ENCODE data around the gene HOXB5. TPM values are rescaled to one million over a fixed set of nuclear protein-coding genes. Genes with fewer than 3 reads are reported as not detected.

Gene HOXB5
- total RNA-seq, 2 donors from 2014 or later, result 11.0 to 22.7 TPM

DNA sequence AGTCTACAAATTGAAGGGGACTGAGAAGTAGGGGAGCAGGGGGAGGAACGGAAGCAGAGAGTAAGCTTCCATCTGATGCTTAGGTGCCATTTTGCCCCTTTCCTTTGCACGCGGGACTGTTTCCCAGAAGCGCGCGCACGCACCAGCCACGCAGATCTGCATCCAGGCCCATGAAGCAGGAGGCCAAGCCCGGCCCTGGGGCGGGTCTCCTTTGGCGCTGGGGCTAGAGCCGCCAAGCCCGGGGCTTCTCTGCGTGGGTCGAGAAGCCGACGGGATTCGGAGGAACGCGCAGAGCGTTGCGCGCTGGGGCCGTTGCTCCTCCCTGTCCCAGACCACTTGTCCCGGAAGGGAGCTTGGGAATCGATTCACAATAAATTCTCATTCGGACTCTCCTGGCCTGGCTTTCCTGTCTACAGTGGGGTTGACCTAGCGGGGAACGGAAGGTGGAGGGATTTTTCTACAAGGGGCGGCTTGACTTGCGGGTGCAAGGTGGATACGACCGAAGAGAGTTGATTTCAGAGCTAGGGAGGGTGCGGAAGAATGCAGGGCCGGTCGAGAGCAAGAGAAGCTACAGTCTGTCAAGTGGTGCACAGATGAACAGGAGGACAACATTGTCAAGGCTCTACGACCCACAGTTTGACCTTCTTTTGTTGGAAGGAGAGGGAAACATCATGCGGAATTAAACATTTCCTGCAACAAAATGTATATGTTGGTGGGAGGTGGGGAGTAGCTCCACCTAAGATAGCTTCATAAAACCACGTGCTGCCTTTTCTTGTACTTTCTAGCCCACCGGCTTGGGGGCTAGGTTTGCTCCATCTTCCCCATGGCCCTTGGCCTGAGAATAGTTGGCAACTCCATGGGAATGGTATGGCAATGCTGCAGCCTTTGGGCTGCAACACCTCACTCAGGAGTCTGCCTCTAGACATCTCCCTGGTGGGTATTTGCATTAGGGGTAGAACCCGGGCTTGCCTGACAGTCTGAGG lies 28.1 kb upstream of the HOXB5 start:
- Histone ChIP-seq H3K27ac (no peak overlapping the region), H3K4me1 (peaks cover 15% of the 10 kb centered on the region), H3K9ac (ENCODE audit: low read depth in 2 of 2, low read length in 2 of 2) (peak overlapping the region; percentile 40 to 59), H3K4me3 (no peak overlapping the region), H3K9me3 (no peaks in the 10 kb centered on the region), H3K36me3 (no peaks in the 10 kb centered on the region), H3K27me3 (peaks cover 40% of the 10 kb centered on the region)
- intact Hi-C loops (cut with DNase I), result loop anchor here (10.0 kb wide), 1 partner anchor 477 kb away; no protein-coding TSS in a partner anchor
- DNase-seq, result no peak
- TF ChIP-seq, protein P1, sequence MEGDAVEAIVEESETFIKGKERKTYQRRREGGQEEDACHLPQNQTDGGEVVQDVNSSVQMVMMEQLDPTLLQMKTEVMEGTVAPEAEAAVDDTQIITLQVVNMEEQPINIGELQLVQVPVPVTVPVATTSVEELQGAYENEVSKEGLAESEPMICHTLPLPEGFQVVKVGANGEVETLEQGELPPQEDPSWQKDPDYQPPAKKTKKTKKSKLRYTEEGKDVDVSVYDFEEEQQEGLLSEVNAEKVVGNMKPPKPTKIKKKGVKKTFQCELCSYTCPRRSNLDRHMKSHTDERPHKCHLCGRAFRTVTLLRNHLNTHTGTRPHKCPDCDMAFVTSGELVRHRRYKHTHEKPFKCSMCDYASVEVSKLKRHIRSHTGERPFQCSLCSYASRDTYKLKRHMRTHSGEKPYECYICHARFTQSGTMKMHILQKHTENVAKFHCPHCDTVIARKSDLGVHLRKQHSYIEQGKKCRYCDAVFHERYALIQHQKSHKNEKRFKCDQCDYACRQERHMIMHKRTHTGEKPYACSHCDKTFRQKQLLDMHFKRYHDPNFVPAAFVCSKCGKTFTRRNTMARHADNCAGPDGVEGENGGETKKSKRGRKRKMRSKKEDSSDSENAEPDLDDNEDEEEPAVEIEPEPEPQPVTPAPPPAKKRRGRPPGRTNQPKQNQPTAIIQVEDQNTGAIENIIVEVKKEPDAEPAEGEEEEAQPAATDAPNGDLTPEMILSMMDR (IDR thresholded peaks at IDR 0.05), result no peak

GRCh38 chr17:48620461-48621139 lies 27.0 kb upstream of the HOXB5 start:
- no peak for DNase-seq
- intact Hi-C loops (cut with DNase I), result loop anchor here (10.0 kb wide), 1 partner anchor 476 kb away; no protein-coding TSS in a partner anchor
- Histone ChIP-seq H3K4me3 (no peak overlapping the region), H3K27me3 (peaks cover 47% of the 10 kb centered on the region), H3K9me3 (no peaks in the 10 kb centered on the region), H3K36me3 (no peaks in the 10 kb centered on the region), H3K4me1 (peaks cover 13% of the 10 kb centered on the region), H3K27ac (peak overlapping the region; percentile 62), H3K9ac (ENCODE audit: low read depth in 2 of 2, low read length in 2 of 2) (peak overlapping the region; percentile 51 to 74)
- TF ChIP-seq, protein P1 (IDR thresholded peaks at IDR 0.05), result no peak

GRCh38 chr17:48619826-48620449 lies 26.4 kb upstream of the HOXB5 start:
- Histone ChIP-seq H3K27me3 (peaks cover 43% of the 10 kb centered on the region), H3K36me3 (no peaks in the 10 kb centered on the region), H3K9ac (ENCODE audit: low read depth in 2 of 2, low read length in 2 of 2) (peak overlapping the region in 1 of 2 donors; percentile 74), H3K9me3 (no peaks in the 10 kb centered on the region), H3K4me1 (peaks cover 13% of the 10 kb centered on the region), H3K27ac (peak overlapping the region; percentile 62), H3K4me3 (no peak overlapping the region)
- TF ChIP-seq, protein P1 (IDR thresholded peaks at IDR 0.05), result no peak
- intact Hi-C loops (cut with DNase I), result loop anchor here (5.0 to 10.0 kb wide), 2 partner anchors 278 to 475 kb away; no protein-coding TSS in a partner anchor
- DNase-seq, result no peak

GRCh38 chr17:48618256-48618896 lies 24.8 kb upstream of the HOXB5 start:
- Histone ChIP-seq H3K36me3 (no peaks in the 10 kb centered on the region), H3K27ac (peak overlapping the region; percentile 62), H3K4me3 (peak overlapping the region; percentile 15), H3K9me3 (no peaks in the 10 kb centered on the region), H3K27me3 (peaks cover 45% of the 10 kb centered on the region), H3K4me1 (peaks cover 13% of the 10 kb centered on the region), H3K9ac (ENCODE audit: low read depth in 2 of 2, low read length in 2 of 2) (peak overlapping the region; percentile 48 to 74)
- peak; percentile 93 for DNase-seq
- TF ChIP-seq, protein P1 (IDR thresholded peaks at IDR 0.05), result peak; percentile 98
- intact Hi-C loops (cut with DNase I), result loop anchor here (5.0 kb wide), 1 partner anchor 276 kb away; no protein-coding TSS in a partner anchor

All from colonic mucosa (tissue), 4 donors.